ENCODE results near the gene AOC2.

Gene AOC2

DNA sequence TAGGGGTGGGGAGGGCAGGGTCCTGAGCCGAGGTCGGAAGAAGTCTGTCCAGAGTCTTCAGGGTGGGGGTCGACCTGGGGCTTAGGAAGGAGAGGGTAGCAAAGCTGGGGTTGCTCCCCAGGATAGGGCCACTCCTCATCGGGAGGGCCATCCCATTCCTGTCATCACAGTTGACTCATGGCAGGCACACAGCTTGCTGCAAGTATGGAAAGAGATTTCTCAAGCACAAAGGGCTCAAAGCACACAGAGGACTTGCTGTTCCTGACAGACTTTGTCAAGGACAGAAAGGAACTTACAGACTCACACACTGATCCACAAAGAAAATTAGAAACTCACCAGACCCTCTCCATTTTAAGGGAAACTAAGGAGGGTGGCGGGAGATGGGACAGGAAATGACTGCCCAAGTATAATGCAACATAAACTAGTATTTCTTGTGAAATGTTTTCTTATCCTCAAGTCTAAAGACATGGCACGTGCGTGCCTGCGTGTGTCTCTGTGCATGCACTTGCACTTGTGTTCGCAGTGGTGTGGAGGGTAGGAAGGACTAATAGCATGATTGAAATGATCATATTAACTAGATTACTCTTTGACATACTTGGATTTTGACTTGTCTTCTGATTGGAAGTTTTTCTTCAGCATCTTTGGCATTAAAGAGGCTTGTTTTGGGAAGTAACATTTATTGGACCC is 2.4 kb downstream of the AOC2 start:
- no peak overlapping the region for H3K4me3 ChIP-seq (ENCODE audit: low read length)
- H3K4me2 ChIP-seq (ENCODE audit: low read length): no peak overlapping the region
- H3K9me3 ChIP-seq (ENCODE audit: control insufficient read depth, insufficient read depth, low read length): no peaks in the 10 kb centered on the region
- no peaks in the 10 kb centered on the region for H3K79me2 ChIP-seq (ENCODE audit: control insufficient read depth, low read length)
- H4K20me1 ChIP-seq (ENCODE audit: control insufficient read depth, insufficient read depth, low read depth, low read length): peaks cover 4% of the 10 kb centered on the region; the same call in 1 of the 2 replicates
- peaks cover 21% of the 10 kb centered on the region for H3F3A ChIP-seq (ENCODE audit: control insufficient read depth, insufficient read depth)
- no peak overlapping the region for H3K27ac ChIP-seq (ENCODE audit: low read depth, low read length)
- TF ChIP-seq CTCF (IDR thresholded peaks at IDR 0.05; ENCODE audit: low read depth, low read length, poor library complexity, severe bottlenecking) (no peak), EZH2phosphoT487 (IDR thresholded peaks at IDR 0.05; ENCODE audit: borderline replicate concordance, low read length) (no peak)
- H3K4me1 ChIP-seq (ENCODE audit: control insufficient read depth, low read length): no peaks in the 10 kb centered on the region
- H3K9me2 ChIP-seq (replicated peaks; ENCODE audit: control insufficient read depth, low read length): no peaks in the 10 kb centered on the region
- no peaks in the 10 kb centered on the region for H3K27me3 ChIP-seq (ENCODE audit: control insufficient read depth, low read length)
- H3K36me3 ChIP-seq (ENCODE audit: control insufficient read depth, low read length): peaks cover 38% of the 10 kb centered on the region

- H3K4me3 ChIP-seq (ENCODE audit: low read length): no peak overlapping the region
- H3K79me2 ChIP-seq (ENCODE audit: control insufficient read depth, low read length): no peaks in the 10 kb centered on the region
- no peaks in the 10 kb centered on the region for H3K9me3 ChIP-seq (ENCODE audit: control insufficient read depth, insufficient read depth, low read length)
- no peaks in the 10 kb centered on the region for H3K27me3 ChIP-seq (ENCODE audit: control insufficient read depth, low read length)
- H3K9me2 ChIP-seq (replicated peaks; ENCODE audit: control insufficient read depth, low read length): no peaks in the 10 kb centered on the region
- H3K4me2 ChIP-seq (ENCODE audit: low read length): no peak overlapping the region
- peaks cover 25% of the 10 kb centered on the region for H3K36me3 ChIP-seq (ENCODE audit: control insufficient read depth, low read length)
- no peak overlapping the region for H3K27ac ChIP-seq (ENCODE audit: low read depth, low read length)
- peaks cover 4% of the 10 kb centered on the region; the same call in 1 of the 2 replicates for H4K20me1 ChIP-seq (ENCODE audit: control insufficient read depth, insufficient read depth, low read depth, low read length)
- TF ChIP-seq CTCF (IDR thresholded peaks at IDR 0.05; ENCODE audit: low read depth, low read length, poor library complexity, severe bottlenecking): no peak
- no peak for TF ChIP-seq EZH2phosphoT487 (IDR thresholded peaks at IDR 0.05; ENCODE audit: borderline replicate concordance, low read length)
- no peaks in the 10 kb centered on the region for H3K4me1 ChIP-seq (ENCODE audit: control insufficient read depth, low read length)
- peaks cover 16% of the 10 kb centered on the region for H3F3A ChIP-seq (ENCODE audit: control insufficient read depth, insufficient read depth)
These were observed 3.7 kb downstream of the AOC2 start for GRCh38 chr17:42848093-42848492.

GRCh38 chr17:42849031-42849430 is 4.7 kb downstream of the AOC2 start:
- no peaks in the 10 kb centered on the region for H3K4me1 ChIP-seq (ENCODE audit: control insufficient read depth, low read length)
- no peaks in the 10 kb centered on the region for H3K9me3 ChIP-seq (ENCODE audit: control insufficient read depth, insufficient read depth, low read length)
- peaks cover 15% of the 10 kb centered on the region for H3K36me3 ChIP-seq (ENCODE audit: control insufficient read depth, low read length)

More at GRCh38 chr17:42849031-42849430, 4.7 kb downstream of the AOC2 start:
- Histone ChIP-seq H3K27ac (ENCODE audit: low read depth, low read length) (no peak overlapping the region), H3K4me3 (ENCODE audit: low read length) (no peak overlapping the region), H3K27me3 (ENCODE audit: control insufficient read depth, low read length) (no peaks in the 10 kb centered on the region), H4K20me1 (ENCODE audit: control insufficient read depth, insufficient read depth, low read depth, low read length) (peaks cover 4% of the 10 kb centered on the region; the same call in 1 of the 2 replicates), H3K9me2 (replicated peaks; ENCODE audit: control insufficient read depth, low read length) (no peaks in the 10 kb centered on the region), H3K4me2 (ENCODE audit: low read length) (no peak overlapping the region), H3F3A (ENCODE audit: control insufficient read depth, insufficient read depth) (peaks cover 14% of the 10 kb centered on the region), H3K79me2 (ENCODE audit: control insufficient read depth, low read length) (no peaks in the 10 kb centered on the region)
- TF ChIP-seq EZH2phosphoT487 (IDR thresholded peaks at IDR 0.05; ENCODE audit: borderline replicate concordance, low read length) (no peak), CTCF (IDR thresholded peaks at IDR 0.05; ENCODE audit: low read depth, low read length, poor library complexity, severe bottlenecking) (no peak)

All from DOHH2 (cell line).